HG03060 (cell line): ENCODE measurements around the gene MPLKIP.
"Not testable (repeated sequence)": the region's sequence is repeated elsewhere in the genome, so short reads cannot be mapped to it uniquely, and the experiment has no call there.

ENCODE experiments used
- ATAC-seq: cut with Tn5 transposase; IDR thresholded peaks from one replicate; pipeline ENCODE4 v1.9.1; 2021; ENCODE audit warnings: low read depth, moderate number of reproducible peaks; ENCODE audit not compliant: unreplicated experiment

The MPLKIP gene

DNA sequence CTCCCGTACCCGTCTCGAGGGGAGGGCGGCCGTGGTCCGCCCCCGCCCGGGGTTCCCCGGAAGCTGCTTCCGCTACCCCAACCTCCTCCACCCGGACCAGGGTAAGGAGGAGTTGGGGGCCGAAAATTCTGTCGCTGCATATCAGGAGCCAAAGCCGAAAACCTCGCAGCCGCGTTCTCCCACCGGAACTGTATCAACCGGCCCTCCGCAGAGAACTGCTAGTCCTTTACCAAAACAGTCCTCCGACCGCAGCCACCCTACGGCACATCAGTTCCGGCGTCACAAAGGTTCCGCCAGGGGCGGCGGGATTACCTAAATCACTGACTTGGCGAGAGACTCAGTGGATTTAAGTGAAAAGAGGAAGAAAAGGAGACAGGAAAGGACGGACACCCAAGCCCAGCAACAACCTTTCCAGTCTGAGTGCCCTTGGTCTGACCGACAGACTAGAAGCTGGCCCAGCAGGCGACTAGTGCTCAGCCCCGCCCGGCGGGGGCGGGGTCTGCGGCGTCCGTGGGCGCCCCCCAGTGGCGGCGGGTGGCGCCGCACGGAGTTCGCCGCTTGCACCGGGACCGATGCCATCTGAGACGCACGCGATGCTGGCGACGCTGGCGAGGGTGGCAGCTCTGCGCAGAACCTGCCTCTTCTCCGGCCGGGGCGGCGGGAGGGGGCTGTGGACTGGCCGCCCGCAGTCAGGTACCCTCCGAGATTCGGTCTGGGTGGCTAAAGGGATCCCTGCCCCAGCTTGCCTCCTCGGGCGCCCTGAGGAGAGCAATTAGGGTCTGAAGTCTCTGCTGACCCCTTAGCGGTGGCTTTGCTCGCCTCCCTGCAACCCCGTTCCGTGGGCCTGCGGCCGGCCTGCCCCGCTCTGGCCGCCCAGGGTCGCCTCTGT, at the start of gene MPLKIP, which contains the start of gene SUGCT:
Gene MPLKIP, minus strand, starts transcription at position 195 of the 889 bp plus-strand sequence. Its CDS starts 55 bp downstream, at position 140.
Gene SUGCT, plus strand, starts transcription at position 578 of the 889 bp plus-strand sequence.
- peak; percentile 65 for ATAC-seq

DNA sequence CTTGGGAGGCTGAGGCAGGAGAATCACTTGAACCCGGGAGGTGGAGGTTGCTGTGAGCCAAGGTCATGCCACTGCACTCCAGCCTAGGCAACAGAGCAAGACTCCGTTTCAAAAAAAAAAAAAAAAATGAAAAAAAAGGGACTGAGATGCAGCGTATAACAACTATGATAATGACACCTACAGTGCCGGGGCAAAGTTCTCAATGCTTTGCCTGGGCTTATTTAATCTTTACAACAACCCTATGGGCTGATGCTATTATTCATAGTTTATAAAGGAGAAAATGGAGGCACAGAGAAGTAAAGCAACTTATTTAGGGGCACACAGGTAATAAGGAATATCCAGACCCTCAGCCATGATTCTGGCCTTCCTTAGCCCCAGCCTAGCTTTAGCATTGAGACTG, 48.0 kb upstream of the MPLKIP start:
- no peak for ATAC-seq

DNA sequence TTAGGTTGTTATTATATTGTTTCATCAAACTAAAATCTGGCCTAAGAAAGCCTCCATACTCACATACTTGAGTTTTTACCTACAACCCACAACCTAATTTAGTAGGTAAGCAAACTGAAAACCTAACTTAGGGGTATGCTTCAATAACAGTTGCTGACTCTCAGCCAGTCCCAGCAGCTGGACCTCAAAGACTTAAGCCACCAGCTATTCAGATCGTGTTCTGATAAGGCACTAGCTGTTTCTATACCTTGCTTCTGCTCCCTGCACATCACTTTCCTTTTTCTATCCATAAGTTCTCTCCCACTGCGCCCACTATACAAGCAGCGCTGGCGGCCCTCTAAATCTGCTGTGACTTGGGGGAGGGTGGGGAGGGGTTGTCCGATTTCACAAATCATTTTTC, 42.6 kb upstream of the MPLKIP start:
- no peak for ATAC-seq

- ATAC-seq = no peak
These were observed 41.5 kb upstream of the MPLKIP start for GRCh38 chr7:40175725-40176510.

- not testable (repeated sequence) for ATAC-seq
These were observed 40.8 kb upstream of the MPLKIP start for GRCh38 chr7:40175256-40175655.

DNA sequence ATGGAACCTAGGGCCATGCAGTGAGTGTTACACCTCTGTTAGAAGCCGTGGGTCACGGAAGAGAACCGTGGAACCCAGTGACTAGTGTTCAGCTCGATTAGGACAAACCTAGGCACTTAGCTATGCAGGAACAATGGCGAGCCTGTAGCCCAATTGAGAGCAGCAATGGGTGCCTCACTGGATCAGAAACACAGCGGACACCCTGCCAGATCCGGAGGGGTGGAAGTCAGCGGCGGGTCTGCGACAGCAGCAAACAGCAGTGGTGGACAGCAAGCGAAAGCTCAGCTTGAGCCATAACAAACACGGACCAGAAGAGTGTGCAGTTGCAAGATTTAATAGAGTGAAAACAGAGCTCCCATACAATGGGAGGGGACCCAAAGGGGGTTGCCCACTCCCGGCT, 38.7 kb upstream of the MPLKIP start:
- ATAC-seq = not testable (repeated sequence)

GRCh38 chr7:40168266-40168665, 33.8 kb upstream of the MPLKIP start:
- ATAC-seq = not testable (repeated sequence)

- no peak for ATAC-seq
These were observed 32.9 kb upstream of the MPLKIP start for GRCh38 chr7:40167291-40167690.

DNA sequence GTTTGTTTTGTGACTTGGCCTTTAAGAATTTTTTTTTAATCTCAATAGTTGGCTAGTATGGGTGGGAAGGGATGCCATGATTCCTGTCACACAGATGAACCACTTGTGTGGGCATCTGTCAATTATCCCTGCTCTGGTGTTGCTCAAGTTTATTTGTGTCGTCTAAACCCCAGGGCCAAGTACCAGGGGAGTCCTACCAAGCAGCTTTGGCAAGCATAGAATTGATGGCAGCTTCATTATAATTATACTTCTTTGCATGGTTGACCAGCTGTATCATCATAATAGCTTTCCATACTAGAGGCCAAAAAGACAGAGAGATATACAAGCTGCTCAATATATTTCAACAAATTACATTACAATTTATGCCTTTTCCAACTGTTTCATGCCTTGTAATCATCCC, 30.8 kb upstream of the MPLKIP start:
- ATAC-seq = no peak

DNA sequence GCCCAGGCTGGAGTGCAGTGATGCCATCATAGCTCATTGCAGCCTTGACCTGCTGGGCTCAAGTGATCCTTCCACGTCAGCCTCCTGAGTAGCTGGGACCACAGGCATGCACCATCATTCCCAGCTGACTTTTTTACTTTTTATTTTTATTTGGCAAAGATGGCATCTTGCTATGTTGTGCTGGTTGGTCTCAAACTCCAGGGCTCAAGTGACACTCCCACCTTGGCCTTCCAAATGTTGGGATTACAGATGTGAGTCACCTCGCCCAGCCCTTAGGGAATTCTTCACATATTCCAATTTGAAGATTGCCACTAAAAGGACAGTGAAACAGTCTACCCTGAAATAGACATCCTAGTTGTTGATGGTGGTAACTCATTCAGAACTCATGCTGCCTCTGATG, 28.1 kb upstream of the MPLKIP start:
- ATAC-seq = no peak

DNA sequence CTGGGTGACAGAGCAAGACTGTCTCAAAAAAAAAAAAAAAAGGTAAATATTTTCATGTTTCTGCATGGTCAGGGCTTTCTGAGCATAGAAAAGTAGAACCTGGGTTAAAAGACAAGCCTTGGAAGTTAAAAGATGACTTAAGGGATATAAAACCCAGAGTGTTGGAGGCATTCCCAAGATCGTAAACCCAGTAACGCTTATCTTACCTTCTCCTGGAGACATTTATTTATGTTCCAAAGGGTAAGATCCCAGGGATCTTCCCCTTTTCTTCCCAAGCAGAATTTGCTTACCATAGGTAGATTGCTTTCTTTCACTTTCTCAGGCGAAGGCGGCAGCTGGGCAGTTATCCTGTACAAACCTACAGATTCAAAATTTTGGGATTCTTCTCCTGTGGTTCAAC, 22.6 kb upstream of the MPLKIP start:
- no peak for ATAC-seq

DNA sequence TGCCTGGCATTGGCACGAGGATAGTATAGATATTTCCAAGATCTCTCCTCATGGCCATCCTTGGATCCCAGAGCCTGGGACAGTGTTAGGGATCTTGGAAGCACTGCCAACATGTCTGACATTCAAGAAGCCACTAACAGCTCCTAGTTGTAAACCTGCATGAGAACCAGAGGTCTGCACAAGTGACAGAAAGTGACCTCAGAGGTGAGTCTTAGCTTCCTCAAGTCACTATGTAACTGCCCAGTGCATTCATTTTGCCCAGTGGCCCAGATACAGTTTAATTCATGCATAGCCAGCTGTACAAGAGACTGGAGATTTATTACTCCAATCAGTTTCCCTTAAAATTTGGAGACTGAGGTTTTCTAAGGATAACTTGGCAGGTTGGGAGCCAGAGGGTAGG, 17.1 kb upstream of the MPLKIP start:
- ATAC-seq = no peak

GRCh38 chr7:40148671-40149070, 14.2 kb upstream of the MPLKIP start:
- ATAC-seq = no peak

DNA sequence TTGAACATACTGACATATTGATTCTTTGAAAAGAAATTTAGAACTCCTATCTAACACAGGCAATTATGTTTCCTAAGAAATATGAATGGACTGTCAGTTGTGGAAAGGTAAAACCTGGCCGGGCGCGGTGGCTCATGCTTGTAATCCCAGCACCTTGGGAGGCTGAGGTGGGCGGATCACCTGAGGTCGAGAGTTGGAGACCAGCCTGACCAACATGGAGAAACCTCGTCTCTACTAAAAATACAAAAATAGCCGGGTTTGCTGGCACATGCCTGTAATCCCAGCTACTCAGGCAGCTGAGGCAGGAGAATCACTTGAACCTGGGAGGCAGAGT, 13.8 kb upstream of the MPLKIP start:
- ATAC-seq = not testable (repeated sequence)

DNA sequence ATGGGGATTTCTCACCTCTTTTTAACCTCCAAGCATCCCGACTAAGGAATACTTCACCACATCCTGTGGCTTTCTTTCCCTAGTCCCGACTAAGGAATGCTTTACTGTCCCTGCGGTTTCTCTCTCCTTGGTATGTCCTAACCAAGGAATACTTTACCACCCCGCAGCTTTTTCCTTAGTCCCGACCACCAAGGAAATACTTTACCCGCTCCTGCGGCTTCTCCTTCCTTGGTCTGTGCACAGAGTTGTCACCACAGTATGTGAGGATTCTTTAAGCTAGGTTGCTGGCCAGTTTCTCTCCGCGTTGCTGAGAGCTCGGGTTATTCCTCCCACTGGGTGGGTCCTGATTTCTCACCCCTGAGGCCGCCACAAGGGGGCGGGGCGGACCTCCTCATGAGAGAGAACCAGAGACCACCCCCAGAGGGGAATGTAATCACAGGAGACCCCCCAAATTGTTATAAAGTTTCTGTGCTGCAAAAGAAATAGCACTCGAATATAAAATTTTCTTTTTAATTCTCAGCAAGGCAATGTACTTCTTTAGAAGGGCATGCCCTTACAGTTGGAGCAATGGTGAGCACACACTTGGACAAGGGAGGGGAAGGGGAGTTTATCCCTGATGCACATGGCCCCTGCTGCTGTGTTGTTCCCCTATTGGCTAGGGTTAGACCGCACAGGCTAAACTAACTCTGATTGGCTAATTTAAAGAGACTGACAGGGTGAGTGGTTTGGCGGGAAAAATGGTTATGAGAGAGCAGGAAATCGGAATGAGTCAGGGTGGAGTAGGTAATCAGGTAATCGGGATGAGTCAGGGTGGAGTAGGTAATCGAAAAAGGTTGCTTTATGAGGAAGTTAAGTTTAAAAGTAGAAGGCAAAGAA, 13.2 kb upstream of the MPLKIP start:
- ATAC-seq = no peak

GRCh38 chr7:40145596-40146130, 11.2 kb upstream of the MPLKIP start:
- not testable (repeated sequence) for ATAC-seq

DNA sequence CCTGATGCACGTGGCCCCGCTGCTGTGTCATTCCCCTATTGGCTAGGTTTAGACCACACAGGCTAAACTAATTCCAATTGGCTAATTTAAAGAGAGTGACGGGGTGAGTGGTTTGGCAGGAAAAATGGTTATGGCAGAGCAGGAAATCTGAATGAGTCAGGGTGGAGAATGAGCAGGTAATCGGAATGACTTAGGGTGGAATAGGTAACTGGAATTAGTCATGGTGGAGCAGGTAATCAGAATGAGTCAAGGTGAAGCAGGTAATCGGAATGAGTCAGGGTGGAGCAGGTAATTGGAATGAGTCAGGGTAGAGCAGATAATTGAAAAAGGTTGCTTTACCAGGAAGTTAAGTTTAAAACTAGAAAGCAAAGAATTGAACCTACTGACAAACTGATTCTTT, 7.5 kb upstream of the MPLKIP start:
- not testable (repeated sequence) for ATAC-seq

DNA sequence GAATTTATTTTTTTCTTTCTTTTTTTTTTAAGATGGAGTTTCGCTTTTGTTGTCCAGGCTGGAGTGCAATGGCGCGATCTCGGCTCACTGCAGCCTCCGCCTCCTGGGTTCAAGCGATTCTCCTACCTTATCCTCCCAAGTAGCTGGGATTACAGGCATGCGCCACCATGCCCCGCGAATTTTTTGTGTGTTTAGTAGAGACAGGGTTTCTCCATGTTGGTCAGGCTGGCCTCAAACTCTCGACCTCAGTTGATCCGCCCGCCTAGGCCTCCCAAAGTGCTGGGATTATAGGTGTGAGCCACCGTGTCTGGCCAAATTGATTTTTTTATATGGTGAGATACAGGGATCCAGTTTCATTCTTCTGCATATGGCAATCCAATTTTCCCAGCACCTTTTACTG, 5.5 kb upstream of the MPLKIP start:
- ATAC-seq = not testable (repeated sequence)

DNA sequence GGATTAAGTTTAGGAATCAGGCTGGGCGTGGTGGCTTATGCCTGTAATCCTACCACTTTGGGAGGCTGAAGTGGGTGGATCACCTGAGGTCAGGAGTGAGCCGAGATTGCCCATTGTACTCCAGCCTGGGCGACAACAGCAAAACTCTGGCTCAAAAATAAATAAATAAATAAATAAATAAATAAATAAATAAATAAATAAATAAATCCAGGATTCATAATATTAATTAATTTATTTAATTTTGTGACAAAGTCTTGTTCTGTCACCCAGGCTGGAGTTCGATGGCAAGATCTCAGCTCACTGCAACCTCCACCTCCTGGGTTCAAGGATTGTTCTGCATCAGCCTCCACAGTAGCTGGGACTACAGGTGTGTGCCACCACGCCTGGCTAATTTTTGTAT, 4.6 kb upstream of the MPLKIP start:
- ATAC-seq = no peak

GRCh38 chr7:40137563-40137962, 3.1 kb upstream of the MPLKIP start:
- no peak for ATAC-seq

DNA sequence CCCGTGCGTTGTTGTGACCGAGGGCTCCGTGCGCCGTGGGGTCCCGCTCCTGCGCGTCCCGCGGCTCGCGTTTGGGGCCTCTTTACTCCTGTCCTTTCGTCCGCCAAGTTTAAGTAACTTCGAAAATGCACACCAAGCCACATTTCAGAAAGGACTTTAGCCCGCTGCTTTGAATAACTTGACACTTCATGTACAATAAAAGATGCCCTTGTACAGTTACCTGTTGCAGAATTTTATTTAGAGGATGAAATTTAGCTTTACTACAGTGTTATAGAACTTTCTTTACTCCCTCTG, 842 bp upstream of the MPLKIP start:
- no peak for ATAC-seq
